Activated naive CD4-positive, alpha-beta T cell treated with anti-CD3 and anti-CD28 coated beads for 36 hours (primary cell): ENCODE results near the gene IGSF6. TPM values are rescaled to one million over a fixed set of nuclear protein-coding genes. Genes with fewer than 3 reads are reported as not detected.
A peak's percentile ranks its signal among the peaks of the same experiment; 100 is the strongest.
"Not testable (repeated sequence)": the region's sequence is repeated elsewhere in the genome, so short reads cannot be mapped to it uniquely, and the experiment has no call there.

Experiments
- CTCF ChIA-PET: fragments of 350-600 bp; sonication (Branson Sonifier 250); formaldehyde crosslinking; loops from one replicate; lab custom pipeline; 2021; ENCODE audit warnings: antibody characterized with exemption; lab: Charles Lee
- DNase-seq: peaks from one replicate; pipeline ENCODE4 v3.0.0-alpha.2; 2020
- H3K27ac Mint-ChIP-seq: one replicate; pipeline ENCODE4 v1.8.0; 2021; ENCODE audit warnings: mild to moderate bottlenecking, mixed read lengths
- H3K27me3 Mint-ChIP-seq: one replicate; pipeline ENCODE4 v1.8.0; 2021; ENCODE audit warnings: low read depth, mixed read lengths
- H3K36me3 Mint-ChIP-seq: one replicate; pipeline ENCODE4 v1.8.0; 2021; ENCODE audit warnings: low read depth, mixed read lengths
- H3K4me1 Mint-ChIP-seq: one replicate; pipeline ENCODE4 v1.8.0; 2021; ENCODE audit warnings: low read depth, mixed read lengths
- H3K4me3 Mint-ChIP-seq: one replicate; pipeline ENCODE4 v1.8.0; 2021; ENCODE audit warnings: mild to moderate bottlenecking, moderate library complexity, mixed read lengths
- H3K9me3 Mint-ChIP-seq: one replicate; pipeline ENCODE4 v1.8.0; 2021; ENCODE audit warnings: mixed read lengths
- intact Hi-C: fragments of 100-400 bp; cut with micrococcal nuclease; formaldehyde crosslinking; loops from one replicate; pipeline ENCODE4 v1.15.1; 2023
- total RNA-seq, 2 experiments: library from RNA; stranded (reverse); gene quantifications; one replicate each; pipeline ENCODE4 v1.2.3, GENCODE V29; 2021

Gene IGSF6
- total RNA-seq, 2 experiments from 2014 or later: not detected

DNA sequence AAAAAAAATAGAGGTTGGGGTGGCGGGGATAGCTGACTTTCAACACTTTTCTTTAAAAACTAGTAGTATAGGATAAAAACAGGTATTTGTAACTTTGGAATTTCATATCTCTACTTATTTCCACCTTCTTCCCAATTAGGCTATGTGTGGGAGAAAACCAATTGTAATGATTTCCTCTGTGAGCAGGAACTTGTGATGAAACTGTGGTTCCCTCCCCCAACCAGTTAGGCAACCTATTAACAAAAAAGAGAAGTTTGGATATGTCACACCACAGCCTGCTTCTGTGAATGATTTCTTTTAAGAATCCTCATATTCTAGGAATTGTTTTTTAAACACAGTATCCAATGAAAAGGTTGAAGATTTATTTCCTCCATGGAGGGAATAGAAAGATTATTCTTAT, 1.9 kb downstream of the IGSF6 start:
- CTCF ChIA-PET: interaction anchor here (0.6 to 1.3 kb wide), 3 partner anchors 24 to 58 kb away, joined by 3 read pairs; no protein-coding TSS in a partner anchor
- intact Hi-C loops: no loop called here
- H3K27ac Mint-ChIP-seq: no peak overlapping the region
- H3K4me1 Mint-ChIP-seq: peaks cover 44% of the 10 kb centered on the region
- H3K4me3 Mint-ChIP-seq: no peak overlapping the region
- peaks cover 2% of the 10 kb centered on the region for H3K36me3 Mint-ChIP-seq
- DNase-seq: no peak
- H3K27me3 Mint-ChIP-seq: no peaks in the 10 kb centered on the region
- H3K9me3 Mint-ChIP-seq: no peaks in the 10 kb centered on the region

GRCh38 chr16:21649826-21650406, 2.5 kb downstream of the IGSF6 start:
- H3K27ac Mint-ChIP-seq, H3K36me3 Mint-ChIP-seq, intact Hi-C loops, DNase-seq, H3K9me3 Mint-ChIP-seq, H3K27me3 Mint-ChIP-seq, H3K4me3 Mint-ChIP-seq: not testable (repeated sequence)
- H3K4me1 Mint-ChIP-seq: peaks cover 48% of the 10 kb centered on the region
- CTCF ChIA-PET: interaction anchor here (0.6 to 8.5 kb wide), 3 partner anchors 8 to 59 kb away, joined by 3 to 61 read pairs (median 3); no protein-coding TSS in a partner anchor

- no peaks in the 10 kb centered on the region for H3K27me3 Mint-ChIP-seq
- intact Hi-C loops: loop anchor here (1.0 to 2.0 kb wide), 2 partner anchors 13 to 548 kb away; no protein-coding TSS in a partner anchor
- no peak for DNase-seq
- no peak overlapping the region for H3K4me3 Mint-ChIP-seq
- H3K27ac Mint-ChIP-seq: peak overlapping the region; percentile 63
- no peaks in the 10 kb centered on the region for H3K9me3 Mint-ChIP-seq
- CTCF ChIA-PET: interaction anchor here (1.5 to 8.5 kb wide), 2 partner anchors 9 to 10 kb away, joined by 4 to 61 read pairs; no protein-coding TSS in a partner anchor
- peaks cover 49% of the 10 kb centered on the region for H3K4me1 Mint-ChIP-seq
- peaks cover 2% of the 10 kb centered on the region for H3K36me3 Mint-ChIP-seq
These were observed 4.7 kb downstream of the IGSF6 start for GRCh38 chr16:21647562-21648164.

GRCh38 chr16:21646721-21647561, 5.5 kb downstream of the IGSF6 start:
- peak; percentile 91 for DNase-seq
- CTCF ChIA-PET: interaction anchor here (0.8 to 8.5 kb wide), 3 partner anchors 10 to 46 kb away, joined by 3 to 61 read pairs (median 4); no protein-coding TSS in a partner anchor
- peak overlapping the region; percentile 76 for H3K27ac Mint-ChIP-seq
- H3K9me3 Mint-ChIP-seq: no peaks in the 10 kb centered on the region
- H3K4me3 Mint-ChIP-seq: peak overlapping the region; percentile 25
- peaks cover 49% of the 10 kb centered on the region for H3K4me1 Mint-ChIP-seq
- H3K27me3 Mint-ChIP-seq: no peaks in the 10 kb centered on the region
- peaks cover 2% of the 10 kb centered on the region for H3K36me3 Mint-ChIP-seq
- intact Hi-C loops: loop anchor here (1.0 to 2.0 kb wide), 2 partner anchors 14 to 548 kb away; no protein-coding TSS in a partner anchor

DNA sequence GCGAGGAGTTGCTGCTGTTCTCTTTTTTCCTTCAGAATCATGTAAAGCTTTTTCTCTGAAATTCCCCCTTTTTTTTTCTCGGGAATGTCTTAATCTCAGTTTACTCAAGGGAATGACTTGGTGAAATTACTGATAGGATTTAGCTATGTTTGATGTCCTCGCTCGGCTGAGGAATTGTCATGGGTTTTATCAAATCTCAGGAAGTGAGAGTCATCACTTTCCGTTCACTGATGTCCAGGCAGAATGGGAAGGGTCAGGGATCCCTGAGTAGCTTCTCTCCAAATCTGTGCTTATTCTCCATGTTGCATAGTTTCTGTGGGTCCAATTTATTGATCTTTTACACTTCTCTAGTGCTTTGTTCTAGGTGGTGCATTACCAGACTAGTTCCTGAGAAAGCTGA, 6.3 kb downstream of the IGSF6 start:
- Mint-ChIP-seq H3K4me1 (peaks cover 47% of the 10 kb centered on the region), H3K9me3 (no peaks in the 10 kb centered on the region)
- intact Hi-C loops: loop anchor here (2.0 kb wide), 1 partner anchor 15 kb away; no protein-coding TSS in a partner anchor

DNA sequence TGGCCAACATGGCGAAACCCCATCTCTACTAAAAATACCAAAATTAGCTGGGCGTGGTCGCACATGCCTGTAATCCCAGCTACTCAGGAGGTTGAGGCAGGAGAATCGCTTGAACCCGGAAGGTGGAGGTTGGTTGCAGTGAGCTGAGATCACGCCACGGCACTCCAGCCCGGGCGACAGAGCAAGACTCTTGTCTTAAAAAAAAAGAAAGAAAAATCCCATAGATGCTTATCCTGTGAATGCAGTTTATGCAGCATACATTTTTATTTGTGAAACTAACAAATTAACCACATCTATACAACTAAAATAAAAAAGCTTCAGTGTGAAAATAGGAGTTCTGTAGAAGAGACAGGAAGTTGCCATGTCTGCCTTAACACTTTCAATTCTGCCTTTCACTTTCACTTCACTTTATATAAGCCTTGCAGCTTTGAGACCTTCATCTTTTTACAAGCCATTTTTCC, 7.1 kb downstream of the IGSF6 start:
- Mint-ChIP-seq H3K27me3 (no peaks in the 10 kb centered on the region), H3K27ac (peak overlapping the region; percentile 73), H3K4me1 (peaks cover 48% of the 10 kb centered on the region), H3K9me3 (no peaks in the 10 kb centered on the region), H3K36me3 (peaks cover 2% of the 10 kb centered on the region), H3K4me3 (peak overlapping the region; percentile 69)
- intact Hi-C loops: loop anchor here (1.0 kb wide), 2 partner anchors 13 to 46 kb away; partner anchors contain the start of gene METTL9
- peak; percentile 55 for DNase-seq
- CTCF ChIA-PET: interaction anchor here (0.6 to 8.5 kb wide), 10 partner anchors 12 to 63 kb away, joined by 3 to 61 read pairs (median 4); no protein-coding TSS in a partner anchor

More for the DNA sequence above, 6.3 kb downstream of the IGSF6 start:
- CTCF ChIA-PET: interaction anchor here (0.6 to 8.5 kb wide), 9 partner anchors 9 to 62 kb away, joined by 3 to 61 read pairs (median 4); no protein-coding TSS in a partner anchor
- no peak for DNase-seq
- Mint-ChIP-seq H3K4me3 (peak overlapping the region; percentile 18), H3K36me3 (peaks cover 2% of the 10 kb centered on the region), H3K27ac (peak overlapping the region; percentile 73), H3K27me3 (no peaks in the 10 kb centered on the region)

- peak overlapping the region; percentile 69 for H3K4me3 Mint-ChIP-seq
- intact Hi-C loops: loop anchor here (1.0 kb wide), 2 partner anchors 12 to 45 kb away; partner anchors contain the start of gene METTL9
- H3K27me3 Mint-ChIP-seq: no peaks in the 10 kb centered on the region
- CTCF ChIA-PET: interaction anchor here (0.7 to 8.5 kb wide), 3 partner anchors 13 to 57 kb away, joined by 3 to 61 read pairs (median 3); no protein-coding TSS in a partner anchor
- DNase-seq: no peak
- peaks cover 48% of the 10 kb centered on the region for H3K4me1 Mint-ChIP-seq
- H3K27ac Mint-ChIP-seq: peak overlapping the region; percentile 73
- H3K36me3 Mint-ChIP-seq: peaks cover 2% of the 10 kb centered on the region
- H3K9me3 Mint-ChIP-seq: no peaks in the 10 kb centered on the region
These were observed 7.7 kb downstream of the IGSF6 start for GRCh38 chr16:21644674-21645073.

DNA sequence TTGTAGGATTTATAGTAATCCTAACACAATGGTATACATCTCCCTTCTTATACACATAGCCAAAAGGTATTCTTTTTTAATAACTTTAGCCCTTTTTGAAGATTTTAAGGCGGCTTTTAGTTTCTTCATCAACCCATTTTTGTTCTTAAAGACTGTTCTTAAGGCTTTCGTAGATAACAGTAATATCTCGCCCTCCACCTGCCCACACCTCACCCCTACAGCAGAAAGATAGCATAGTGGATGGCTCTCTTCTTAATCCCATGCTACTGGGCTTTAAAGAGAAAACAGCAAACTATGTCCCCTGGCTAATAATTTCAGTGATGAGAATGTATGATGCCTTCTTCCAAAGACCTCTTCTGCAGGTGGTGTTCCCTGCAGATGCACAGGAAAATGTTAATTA, 8.6 kb downstream of the IGSF6 start:
- no peak overlapping the region for H3K27ac Mint-ChIP-seq
- intact Hi-C loops: no loop called here
- no peaks in the 10 kb centered on the region for H3K27me3 Mint-ChIP-seq
- peaks cover 51% of the 10 kb centered on the region for H3K4me1 Mint-ChIP-seq
- H3K36me3 Mint-ChIP-seq: peaks cover 2% of the 10 kb centered on the region
- CTCF ChIA-PET: interaction anchor here (0.5 to 8.5 kb wide), 5 partner anchors 14 to 63 kb away, joined by 3 to 61 read pairs (median 3); no protein-coding TSS in a partner anchor
- H3K4me3 Mint-ChIP-seq: no peak overlapping the region
- H3K9me3 Mint-ChIP-seq: no peaks in the 10 kb centered on the region
- DNase-seq: no peak

DNA sequence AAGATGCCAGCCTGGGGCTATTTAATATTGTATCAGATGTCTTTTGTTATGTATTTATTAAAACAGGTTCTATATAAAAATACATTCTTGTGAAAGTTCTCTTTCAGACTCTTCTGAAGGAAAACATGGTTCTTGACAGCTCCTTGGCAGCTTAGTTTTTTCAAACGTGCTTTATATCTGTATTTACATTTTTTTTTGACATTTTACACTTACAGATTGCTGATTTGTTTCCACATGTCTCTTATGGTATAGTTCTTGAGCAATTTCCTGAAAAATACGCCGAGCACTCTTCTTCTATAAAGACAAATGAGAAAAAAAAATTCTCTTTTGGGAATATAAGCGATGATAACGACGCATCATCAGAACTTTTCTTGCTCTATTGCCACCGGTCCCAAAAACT, 9.5 kb downstream of the IGSF6 start:
- Mint-ChIP-seq H3K27ac (no peak overlapping the region), H3K27me3 (no peaks in the 10 kb centered on the region), H3K36me3 (peaks cover 2% of the 10 kb centered on the region), H3K9me3 (no peaks in the 10 kb centered on the region), H3K4me3 (no peak overlapping the region), H3K4me1 (peaks cover 51% of the 10 kb centered on the region)
- CTCF ChIA-PET: interaction anchor here (1.0 to 8.5 kb wide), 3 partner anchors 15 to 64 kb away, joined by 3 to 61 read pairs (median 8); no protein-coding TSS in a partner anchor
- intact Hi-C loops: no loop called here
- no peak for DNase-seq

- DNase-seq: no peak
- Mint-ChIP-seq H3K27ac (no peak overlapping the region), H3K4me3 (no peak overlapping the region), H3K9me3 (no peaks in the 10 kb centered on the region), H3K27me3 (no peaks in the 10 kb centered on the region), H3K4me1 (peaks cover 49% of the 10 kb centered on the region), H3K36me3 (peaks cover under 1% of the 10 kb centered on the region)
- intact Hi-C loops: no loop called here
- CTCF ChIA-PET: interaction anchor here (1.0 to 8.5 kb wide), 4 partner anchors 16 to 60 kb away, joined by 4 to 61 read pairs (median 6); no protein-coding TSS in a partner anchor
These were observed 10.5 kb downstream of the IGSF6 start for GRCh38 chr16:21641916-21642315.

GRCh38 chr16:21639493-21639892, 12.9 kb downstream of the IGSF6 start:
- H3K4me3 Mint-ChIP-seq: no peak overlapping the region
- H3K4me1 Mint-ChIP-seq: peaks cover 30% of the 10 kb centered on the region
- H3K9me3 Mint-ChIP-seq: no peaks in the 10 kb centered on the region
- no peak overlapping the region for H3K27ac Mint-ChIP-seq
- CTCF ChIA-PET: interaction anchor here (0.5 to 2.7 kb wide), 11 partner anchors 9 to 544 kb away, joined by 3 to 16 read pairs (median 4); no protein-coding TSS in a partner anchor
- H3K27me3 Mint-ChIP-seq: no peaks in the 10 kb centered on the region
- intact Hi-C loops: no loop called here
- H3K36me3 Mint-ChIP-seq: peaks cover 7% of the 10 kb centered on the region
- DNase-seq: no peak
